Metanephros (tissue), 1 donor: ENCODE measurements around the gene ZNF865. TPM values are rescaled to one million over a fixed set of nuclear protein-coding genes. Genes with fewer than 3 reads are reported as not detected.

Experiments
- total RNA-seq: library from RNA; depleted of rRNA; stranded (reverse); fragments of >200 nt; gene quantifications from one replicate; pipeline ENCODE4 v1.2.3, GENCODE V29; 2014

ZNF865 gene
- total RNA-seq, result 10.3 TPM

GRCh38 chr19:55605637-55606470 is at the start of gene ZNF865:
ZNF865 (plus strand) TSS chr19:55605647; CDS start chr19:55613619, 7,972 bp downstream.

GRCh38 chr19:55580628-55581144 is 24.8 kb upstream of the ZNF865 start, which contains the start of gene ZNF579:
ZNF579 (minus strand) TSS chr19:55580848; CDS start chr19:55579639, 1,209 bp downstream.

GRCh38 chr19:55599468-55599841 is 6.0 kb upstream of the ZNF865 start, which contains the start of gene FIZ1:
FIZ1 (minus strand) TSS chr19:55599517; CDS start chr19:55597865, 1,652 bp downstream.

GRCh38 chr19:55599842-55600661 is 5.4 kb upstream of the ZNF865 start, which contains the start of gene ZNF524:
ZNF524 (plus strand) TSS chr19:55600288; CDS start chr19:55602113, 1,825 bp downstream.

GRCh38 chr19:55624109-55625003 is 18.9 kb downstream of the ZNF865 start, which contains the start of gene ZNF784:
ZNF784 (minus strand) TSS chr19:55624566; CDS start chr19:55624561, 5 bp downstream.

GRCh38 chr19:55640577-55641425 is 35.4 kb downstream of the ZNF865 start, which contains the start of gene ZNF580:
ZNF580 (plus strand) TSS chr19:55641002; CDS start chr19:55642509, 1,507 bp downstream.

GRCh38 chr19:55643003-55643886 is 37.8 kb downstream of the ZNF865 start, which contains the start of gene ZNF581:
ZNF581 (plus strand) TSS chr19:55643649; CDS start chr19:55644572, 923 bp downstream.

GRCh38 chr19:55647732-55648584 is 42.5 kb downstream of the ZNF865 start, which contains the start of gene CCDC106:
CCDC106 (plus strand) TSS chr19:55648212; CDS start chr19:55649047, 835 bp downstream.

GRCh38 chr19:55654868-55655647 is 49.6 kb downstream of the ZNF865 start, which contains the start of gene U2AF2:
U2AF2 (plus strand) TSS chr19:55655035; CDS start chr19:55655105, 70 bp downstream.

Other genes starting within 250 kb of the ZNF865 start
- gene GARIN5B, start 242.4 kb upstream of the ZNF865 start, total RNA-seq, result not detected
- 0.41 TPM for gene IL11, start 235.2 kb upstream of the ZNF865 start, total RNA-seq
- gene TMEM190, start 228.8 kb upstream of the ZNF865 start, total RNA-seq, result not detected
- 1.6 TPM for gene TMEM238, start 221.4 kb upstream of the ZNF865 start, total RNA-seq
- gene RPL28, start 219.7 kb upstream of the ZNF865 start, total RNA-seq, result 334 TPM
- gene UBE2S, start 197.9 kb upstream of the ZNF865 start, total RNA-seq, result 21.2 TPM
- 0.12 TPM for gene SHISA7, start 162.3 kb upstream of the ZNF865 start, total RNA-seq
- gene ISOC2, start 144.0 kb upstream of the ZNF865 start, total RNA-seq, result 80.6 TPM
- not detected for gene C19orf85, start 140.9 kb upstream of the ZNF865 start, total RNA-seq
- 5.6 TPM for gene ZNF628, start 129.0 kb upstream of the ZNF865 start, total RNA-seq
- 19.6 TPM for gene NAT14, start 120.5 kb upstream of the ZNF865 start, total RNA-seq
- 5.3 TPM for gene SSC5D, start 117.2 kb upstream of the ZNF865 start, total RNA-seq
- gene SBK2, start 68.5 kb upstream of the ZNF865 start, total RNA-seq, result 0.35 TPM
- not detected for gene SBK3, start 60.1 kb upstream of the ZNF865 start, total RNA-seq
- gene ZNF579, start 24.8 kb upstream of the ZNF865 start, total RNA-seq, result 10.0 TPM
- 9.2 TPM for gene FIZ1, start 6.1 kb upstream of the ZNF865 start, total RNA-seq
- gene ZNF524, start 5.4 kb upstream of the ZNF865 start, total RNA-seq, result 13.3 TPM
- 14.7 TPM for gene ZNF784, start 18.9 kb downstream of the ZNF865 start, total RNA-seq
- gene ZNF580, start 35.4 kb downstream of the ZNF865 start, total RNA-seq, result 18.8 TPM
- 26.9 TPM for gene ZNF581, start 38.0 kb downstream of the ZNF865 start, total RNA-seq
- gene CCDC106, start 42.6 kb downstream of the ZNF865 start, total RNA-seq, result 12.3 TPM
- 150 TPM for gene U2AF2, start 49.4 kb downstream of the ZNF865 start, total RNA-seq
- gene EPN1, start 69.6 kb downstream of the ZNF865 start, total RNA-seq, result 110 TPM
- not detected for gene NLRP9, start 132.8 kb downstream of the ZNF865 start, total RNA-seq
- gene RFPL4A, start 153.4 kb downstream of the ZNF865 start, total RNA-seq, result not detected
- 0.41 TPM for gene RFPL4AL1, start 163.5 kb downstream of the ZNF865 start, total RNA-seq
- 0.18 TPM for gene NLRP11, start 226.4 kb downstream of the ZNF865 start, total RNA-seq
- not detected for gene NLRP4, start 230.9 kb downstream of the ZNF865 start, total RNA-seq